Measurements from ENCODE around the gene CFB. TPM values are rescaled to one million over a fixed set of nuclear protein-coding genes. Genes with fewer than 3 reads are reported as not detected.

CFB gene
- total and polyA plus RNA-seq, 2 of the 4 experiments (the other 2 are of a cell fraction) = 1.8 to 6.1 TPM

- TF ChIP-seq MAZ (IDR thresholded peaks at IDR 0.05; ENCODE audit: borderline replicate concordance, low read depth, low read length) = peak; percentile 77; the same call in 1 of the 2 replicates
These were observed 6.4 kb downstream of the CFB start (continued) for GRCh38 chr6:31952140-31952805.

GRCh38 chr6:31952890-31953289 is 7.0 kb downstream of the CFB start:
- no peaks in the 10 kb centered on the region for H3K9me3 ChIP-seq (ENCODE audit: control insufficient read depth, insufficient read depth, low read length)
- ChIA-PET POLR2A (ENCODE audit: unreplicated experiment) (interaction anchor here (1.0 to 1.3 kb wide), 2 partner anchors 19 to 55 kb away, joined by 3 read pairs; partner anchors contain the start of genes DXO and EHMT2), CTCF (interaction anchor here (0.7 to 2.4 kb wide), 7 partner anchors 13 to 272 kb away, joined by 3 to 10 read pairs (median 4); no protein-coding TSS in a partner anchor)
- WGBS, 2 experiments (ENCODE audit: extremely low coverage in 2 of 2, insufficient read length in 1 of 2) = no CpG with 5 or more reads among the region's 5 CpGs
- peaks cover 12 to 13% of the 10 kb centered on the region in 2 experiments for H3K79me1 ChIP-seq (ENCODE audit: low read depth in 1 of 2, low read length in 2 of 2)
- H4K91ac ChIP-seq (ENCODE audit: insufficient read depth, low read depth, low read length) = no peak overlapping the region
- H4K8ac ChIP-seq (ENCODE audit: low read depth in 2 of 2, low read length in 2 of 2) = no peak overlapping the region
- dilution Hi-C loops (cut with HindIII; ENCODE audit: low sequenced_read_pairs, unreplicated experiment) (no loop called here), intact Hi-C loops (cut with micrococcal nuclease) (loop anchor here (1.0 to 5.0 kb wide), 5 partner anchors 51 to 406 kb away; partner anchors contain the start of genes ATP6V1G2, EHMT2, NFKBIL1 and ZBTB12), in situ Hi-C loops (cut with MboI; ENCODE audit: low sequenced_read_pairs) (no loop called here)
- H2AK5ac ChIP-seq (ENCODE audit: low read depth, low read length) = peak overlapping the region; percentile 20; the same call in 1 of the 2 replicates
- H2BK120ac ChIP-seq (ENCODE audit: low read depth, low read length) = no peak overlapping the region
- H4K5ac ChIP-seq (ENCODE audit: low read depth, low read length) = no peak overlapping the region
- H3K4ac ChIP-seq (ENCODE audit: low read depth, low read length) = no peak overlapping the region
- no peak overlapping the region for H2BK5ac ChIP-seq (ENCODE audit: low read depth, low read length, poor library complexity, severe bottlenecking)
- DNase-seq (no peak), ATAC-seq (ENCODE audit: low read depth) (no peak)
- H3K4me1 ChIP-seq (ENCODE audit: control insufficient read depth, insufficient read depth, low read length) = peaks cover 6% of the 10 kb centered on the region
- no peak overlapping the region for H3K18ac ChIP-seq (ENCODE audit: low read depth, low read length)
- H2AK9ac ChIP-seq (replicated peaks; ENCODE audit: low read depth, low read length, poor library complexity) = peak overlapping the region; percentile 44
- H2BK15ac ChIP-seq (ENCODE audit: low read depth, low read length) = no peak overlapping the region
- no peak overlapping the region for H2BK20ac ChIP-seq (ENCODE audit: low read depth, low read length)
- H3K27me3 ChIP-seq (ENCODE audit: control insufficient read depth, insufficient read depth, low read length) = no peaks in the 10 kb centered on the region
- H3K4me3 ChIP-seq (ENCODE audit: insufficient read depth, low read depth, low read length) = no peak overlapping the region
- no peak overlapping the region for H2AFZ ChIP-seq (replicated peaks; ENCODE audit: low read length, poor library complexity)
- no peak overlapping the region for H3K4me2 ChIP-seq (ENCODE audit: low read depth, low read length)
- BruUV-seq (replicated peaks) = no TSS peak
- H3K9ac ChIP-seq (ENCODE audit: low read depth, low read length) = no peak overlapping the region
- 0 out of 2 replicates have a peak, but pooled peaks cover 5% of the 10 kb centered on the region for H4K20me1 ChIP-seq (ENCODE audit: insufficient read depth, low read length)
- no peak overlapping the region for H3K23ac ChIP-seq (ENCODE audit: low read depth, low read length)
- H3K27ac ChIP-seq (ENCODE audit: insufficient read depth, low read length) = peak overlapping the region; percentile 12; the same call in 1 of the 2 replicates
- H3K14ac ChIP-seq (replicated peaks; ENCODE audit: low read depth, low read length) = no peak overlapping the region
- H3K36me3 ChIP-seq (ENCODE audit: control insufficient read depth, insufficient read depth, low read length) = peaks cover 44% of the 10 kb centered on the region
- H3K56ac ChIP-seq (ENCODE audit: extremely low read depth, insufficient read depth, low read length) = no peak overlapping the region
- H3K9me1 ChIP-seq (ENCODE audit: insufficient read depth, low read length) = peaks cover 9% of the 10 kb centered on the region; the same call in 1 of the 2 replicates
- TF ChIP-seq USF2 (IDR thresholded peaks at IDR 0.05; ENCODE audit: low read depth, low read length) (no peak), RFX5 (IDR thresholded peaks at IDR 0.05; ENCODE audit: low read depth, low read length) (no peak), CTCF (conservative IDR thresholded peaks at IDR 0.05; ENCODE audit: low read depth, low read length) (no peak), RCOR1 (IDR thresholded peaks at IDR 0.05; ENCODE audit: insufficient replicate concordance, low read length) (no peak), POLR2A (IDR thresholded peaks at IDR 0.05; ENCODE audit: low read depth, low read length) (no peak), SMC3 (IDR thresholded peaks at IDR 0.05; ENCODE audit: low read depth, low read length) (no peak), FOS (IDR thresholded peaks at IDR 0.05; ENCODE audit: low read depth, low read length) (no peak), MXI1 (IDR thresholded peaks at IDR 0.05; ENCODE audit: borderline replicate concordance, low read depth, low read length) (no peak), CHD1 (IDR thresholded peaks at IDR 0.05; ENCODE audit: low read depth, low read length) (no peak), RAD21 (IDR thresholded peaks at IDR 0.05; ENCODE audit: low read length) (no peak), MAZ (IDR thresholded peaks at IDR 0.05; ENCODE audit: borderline replicate concordance, low read depth, low read length) (no peak), CEBPB (IDR thresholded peaks at IDR 0.05; ENCODE audit: low read depth, low read length) (no peak), NFE2L2 (IDR thresholded peaks at IDR 0.05; ENCODE audit: low read depth, low read length) (no peak), MAFK (IDR thresholded peaks at IDR 0.05; ENCODE audit: low read depth, low read length) (no peak)

Measured in IMR-90 (cell line).